Measurements from ENCODE around the gene RRP1. TPM values are rescaled to one million over a fixed set of nuclear protein-coding genes. Genes with fewer than 3 reads are reported as not detected.

The RRP1 gene
- polyA plus RNA-seq, 3 donors from 2014 or later, result 6.0 to 16.3 (median 11.6) TPM

GRCh38 chr21:43846430-43846829 is 57.1 kb downstream of the RRP1 start:
- H3K36me3 Mint-ChIP-seq, result no peaks in the 10 kb centered on the region
- peaks cover 5 to 8% of the 10 kb centered on the region in 2 donors for H3K4me1 Mint-ChIP-seq
- H3K27ac Mint-ChIP-seq, result no peak overlapping the region
- no peaks in the 10 kb centered on the region for H3K9me3 Mint-ChIP-seq
- no peak for DNase-seq
- H3K4me3 Mint-ChIP-seq, result no peak overlapping the region
- peaks cover 0 to 7% (median 5%) of the 10 kb centered on the region in 3 donors for H3K27me3 Mint-ChIP-seq (ENCODE audit: low read depth in 3 of 3)

- H3K27me3 Mint-ChIP-seq (ENCODE audit: low read depth in 3 of 3), result peaks cover 0 to 6% (median 5%) of the 10 kb centered on the region in 3 donors
- no peak overlapping the region for H3K27ac Mint-ChIP-seq
- peaks cover 5 to 7% of the 10 kb centered on the region in 2 donors for H3K4me1 Mint-ChIP-seq
- H3K4me3 Mint-ChIP-seq, result no peak overlapping the region
- H3K36me3 Mint-ChIP-seq, result no peaks in the 10 kb centered on the region
- no peaks in the 10 kb centered on the region for H3K9me3 Mint-ChIP-seq
- DNase-seq, result no peak
Measured at GRCh38 chr21:43847301-43847700, 57.9 kb downstream of the RRP1 start.

GRCh38 chr21:43848771-43849170 is 59.4 kb downstream of the RRP1 start:
- no peaks in the 10 kb centered on the region for H3K36me3 Mint-ChIP-seq
- no peak overlapping the region for H3K27ac Mint-ChIP-seq
- H3K4me3 Mint-ChIP-seq, result no peak overlapping the region
- no peaks in the 10 kb centered on the region for H3K4me1 Mint-ChIP-seq
- no peak for DNase-seq
- H3K9me3 Mint-ChIP-seq, result no peaks in the 10 kb centered on the region
- H3K27me3 Mint-ChIP-seq (ENCODE audit: low read depth in 3 of 3), result peaks cover 0 to 8% (median 4%) of the 10 kb centered on the region in 3 donors

GRCh38 chr21:43849532-43850299 is 60.3 kb downstream of the RRP1 start:
- H3K9me3 Mint-ChIP-seq, result no peaks in the 10 kb centered on the region
- no peaks in the 10 kb centered on the region for H3K36me3 Mint-ChIP-seq
- no peak overlapping the region for H3K27ac Mint-ChIP-seq
- no peak overlapping the region for H3K4me3 Mint-ChIP-seq
- peaks cover 0 to 8% (median 4%) of the 10 kb centered on the region in 3 donors for H3K27me3 Mint-ChIP-seq (ENCODE audit: low read depth in 3 of 3)
- no peak for DNase-seq
- H3K4me1 Mint-ChIP-seq, result no peaks in the 10 kb centered on the region

- Mint-ChIP-seq H3K27ac (no peak overlapping the region), H3K9me3 (no peaks in the 10 kb centered on the region), H3K4me3 (no peak overlapping the region), H3K36me3 (no peaks in the 10 kb centered on the region), H3K27me3 (ENCODE audit: low read depth in 3 of 3) (peaks cover under 1 to 8% (median 5%) of the 10 kb centered on the region in 3 donors), H3K4me1 (no peaks in the 10 kb centered on the region)
- no peak for DNase-seq
Measured at GRCh38 chr21:43850728-43851295, 61.4 kb downstream of the RRP1 start.

GRCh38 chr21:43851593-43851992 is 62.2 kb downstream of the RRP1 start:
- Mint-ChIP-seq H3K27ac (no peak overlapping the region), H3K36me3 (no peaks in the 10 kb centered on the region), H3K4me3 (no peak overlapping the region), H3K9me3 (no peaks in the 10 kb centered on the region), H3K27me3 (ENCODE audit: low read depth in 3 of 3) (peaks cover 4 to 8% (median 5%) of the 10 kb centered on the region in 3 donors), H3K4me1 (no peaks in the 10 kb centered on the region)
- DNase-seq, result no peak

- Mint-ChIP-seq H3K27me3 (ENCODE audit: low read depth in 3 of 3) (peaks cover 3 to 8% (median 4%) of the 10 kb centered on the region in 3 donors), H3K4me1 (no peaks in the 10 kb centered on the region), H3K9me3 (no peaks in the 10 kb centered on the region), H3K36me3 (no peaks in the 10 kb centered on the region), H3K4me3 (no peak overlapping the region), H3K27ac (peak overlapping the region in 1 of 6 donors; percentile 8)
- DNase-seq, result no peak
Measured at GRCh38 chr21:43853851-43854772, 64.7 kb downstream of the RRP1 start.

Other genes starting within 250 kb of the RRP1 start
- under 1 TPM in 1 of 3 donors, not detected in 2; 0.27 TPM for gene HSF2BP, start 130.1 kb upstream of the RRP1 start, polyA plus RNA-seq
- 10 to 100 TPM in 2 of 3 donors, 1 to 10 TPM in 1; 4.9 to 31.0 (median 10.2) TPM for gene RRP1B, start 130.0 kb upstream of the RRP1 start, polyA plus RNA-seq
- 10 to 100 TPM; 47.1 to 55.2 (median 50.9) TPM for gene PDXK, start 70.4 kb upstream of the RRP1 start, polyA plus RNA-seq
- 10 to 100 TPM; 37.9 to 63.0 (median 52.2) TPM for gene CSTB, start 13.3 kb upstream of the RRP1 start, polyA plus RNA-seq
- gene AGPAT3, start 75.6 kb downstream of the RRP1 start, polyA plus RNA-seq, result 10 to 100 TPM in 1 of 3 donors, 1 to 10 TPM in 2; 5.6 to 11.8 (median 9.5) TPM
- gene TRAPPC10, start 222.7 kb downstream of the RRP1 start, polyA plus RNA-seq, result 10 to 100 TPM; 42.0 to 74.7 (median 43.2) TPM